Transverse colon (tissue), 4 donors: ENCODE measurements around the gene FOXP1. TPM values are rescaled to one million over a fixed set of nuclear protein-coding genes. Genes with fewer than 3 reads are reported as not detected.

Experiments
- DNase-seq: peaks from one replicate; pipeline ENCODE4 v3.0.0-alpha.2; 2019
- H3K27ac ChIP-seq, 4 donors: fragments of 200-600 bp; sonication (generic); 2 replicates each; pipeline ENCODE4 v1.5.1; 2016 to 2018; ENCODE audit warnings: inconsistent platforms in 4 of 4
- H3K27me3 ChIP-seq: fragments of 200-600 bp; sonication (generic); 2 replicates; pipeline ENCODE4 v1.5.1; 2017; ENCODE audit warnings: inconsistent platforms
- H3K36me3 ChIP-seq, 4 donors: fragments of 200-600 bp; sonication (generic); 2 replicates each; pipeline ENCODE4 v1.5.1; 2017 to 2019; ENCODE audit warnings: inconsistent platforms in 4 of 4
- H3K4me1 ChIP-seq, 4 donors: fragments of 200-600 bp; sonication (generic); 2 replicates each; pipeline ENCODE4 v1.5.1; 2017 to 2020; ENCODE audit warnings: inconsistent platforms in 4 of 4
- H3K4me3 ChIP-seq, 4 donors: fragments of 200-600 bp; sonication (generic); 1 replicate in 1 of 4; 2 replicates in 3 of 4; pipeline versions ENCODE4 v1.5.1 to v1.6.1; 2017 to 2019; ENCODE audit warnings: inconsistent platforms in 4 of 4
- H3K9me3 ChIP-seq, 2 donors: fragments of 200-600 bp; sonication (generic); 2 replicates each; pipeline ENCODE4 v1.5.1; 2017 to 2019; ENCODE audit warnings: inconsistent platforms in 2 of 2
- CTCF ChIP-seq, 5 experiments: fragments of 200-600 bp in 3 of 5; fragments of 450-650 bp in 2 of 5; sonication (generic) in 3 of 5; IDR thresholded peaks; 1 replicate in 2 of 5; 2 replicates in 3 of 5; pipeline ENCODE4 v1.5.1; 2016 to 2017; ENCODE audit warnings: antibody characterized with exemption in 5 of 5, inconsistent platforms in 3 of 5, mild to moderate bottlenecking in 2 of 5, moderate library complexity in 1 of 5
- EP300 ChIP-seq: sonication (generic); formaldehyde crosslinking; IDR thresholded peaks from one replicate; pipeline ENCODE4 v1.6.1; 2017; ENCODE audit warnings: antibody characterized with exemption, low read depth
- POLR2A ChIP-seq: fragments of 450-650 bp; IDR thresholded peaks from one replicate; pipeline ENCODE4 v1.6.1; 2016; ENCODE audit warnings: antibody characterized with exemption, mild to moderate bottlenecking, moderate library complexity
- POLR2AphosphoS5 ChIP-seq, 3 donors: sonication (generic); formaldehyde crosslinking; IDR thresholded peaks; one replicate each; pipeline ENCODE4 v1.6.1; 2016; ENCODE audit warnings: antibody characterized with exemption in 3 of 3
- WGBS, 2 donors: methylation state at CpG; one replicate each; pipeline ENCODE4 v1.1.5; 2018; ENCODE audit warnings: low coverage in 1 of 2; 5-methylcytosine and 5-hydroxymethylcytosine counted together
- in situ Hi-C, 4 donors: fragments of 200-750 bp; cut with MboI; loops; one replicate each; pipeline versions ENCODE4 v1.15.0 to v1.15.1; 2017; ENCODE audit warnings: low sequenced_read_pairs in 3 of 4, low pct_ligation_motif_present in 1 of 4, low pct_unique_long_range_greater_than_20kb in 1 of 4
- intact Hi-C: fragments of 100-400 bp; cut with DNase I; formaldehyde crosslinking; loops from one replicate; pipeline ENCODE4 v1.15.1; 2023; ENCODE audit warnings: low total_unique reads
- total RNA-seq, 4 donors: library from RNA; depleted of rRNA; stranded (reverse); fragments of >200 nt; gene quantifications; one replicate each; pipeline ENCODE4 v1.1.0, GENCODE V29; 2016

Gene FOXP1
- total RNA-seq, 4 donors from 2014 or later = 102 to 260 (median 150) TPM

- 90 to 98% methylated on average over 3 to 8 of the region's 8 CpGs for WGBS, 2 donors
- intact Hi-C loops = no loop called here
- Histone ChIP-seq H3K4me3 (no peak overlapping the region), H3K4me1 (peaks cover 3 to 11% (median 7%) of the 10 kb centered on the region in 4 donors), H3K36me3 (no peaks in the 10 kb centered on the region), H3K27ac (no peak overlapping the region), H3K9me3 (no peaks in the 10 kb centered on the region), H3K27me3 (no peaks in the 10 kb centered on the region)
- no peak for DNase-seq
- in situ Hi-C loops = no loop called here
- TF ChIP-seq POLR2AphosphoS5 (IDR thresholded peaks at IDR 0.05) (no peak), POLR2A (no peak), EP300 (no peak), CTCF (IDR thresholded peaks at IDR 0.05) (no peak)
These were observed 322.7 kb downstream of the FOXP1 start for GRCh38 chr3:71260782-71261181.

- DNase-seq = no peak
- Histone ChIP-seq H3K27ac (peak overlapping the region in 2 of 4 donors; percentile 27 to 31), H3K36me3 (no peaks in the 10 kb centered on the region), H3K4me3 (no peak overlapping the region), H3K27me3 (no peaks in the 10 kb centered on the region), H3K4me1 (peaks cover 9 to 30% (median 18%) of the 10 kb centered on the region in 4 donors), H3K9me3 (no peaks in the 10 kb centered on the region)
- 98% methylated on average over 3 of the region's 3 CpGs; no CpG with 5 or more reads in 1 of the 2 donors for WGBS, 2 donors
- intact Hi-C loops = no loop called here
- TF ChIP-seq CTCF (IDR thresholded peaks at IDR 0.05) (no peak), POLR2A (no peak), EP300 (no peak), POLR2AphosphoS5 (IDR thresholded peaks at IDR 0.05) (no peak)
- in situ Hi-C loops = no loop called here
These were observed 325.0 kb downstream of the FOXP1 start for GRCh38 chr3:71258526-71258925.

- intact Hi-C loops = no loop called here
- Histone ChIP-seq H3K27me3 (no peaks in the 10 kb centered on the region), H3K27ac (peak overlapping the region in 2 of 4 donors; percentile 27 to 31), H3K36me3 (no peaks in the 10 kb centered on the region), H3K4me1 (peaks cover 9 to 30% (median 18%) of the 10 kb centered on the region in 4 donors), H3K4me3 (no peak overlapping the region), H3K9me3 (no peaks in the 10 kb centered on the region)
- in situ Hi-C loops = no loop called here
- WGBS, 2 donors = 61 to 64% methylated on average over 1 of the region's 1 CpG
- TF ChIP-seq EP300 = no peak
- TF ChIP-seq POLR2AphosphoS5 (IDR thresholded peaks at IDR 0.05) = no peak
- TF ChIP-seq CTCF (IDR thresholded peaks at IDR 0.05) = no peak
- no peak for TF ChIP-seq POLR2A
- no peak for DNase-seq
These were observed 325.4 kb downstream of the FOXP1 start for GRCh38 chr3:71258116-71258515.

- intact Hi-C loops (no loop called here), in situ Hi-C loops (no loop called here)
- DNase-seq = no peak
- no peak for TF ChIP-seq POLR2AphosphoS5 (IDR thresholded peaks at IDR 0.05)
- no peak for TF ChIP-seq CTCF (IDR thresholded peaks at IDR 0.05)
- TF ChIP-seq POLR2A = no peak
- no peak for TF ChIP-seq EP300
- Histone ChIP-seq H3K4me3 (no peak overlapping the region), H3K36me3 (no peaks in the 10 kb centered on the region), H3K4me1 (peaks cover 9 to 30% (median 18%) of the 10 kb centered on the region in 4 donors), H3K27me3 (no peaks in the 10 kb centered on the region), H3K9me3 (no peaks in the 10 kb centered on the region), H3K27ac (peak overlapping the region in 3 of 4 donors; percentile 35 to 61 (median 58))
- WGBS, 2 donors = 84 to 86% methylated on average over 3 of the region's 3 CpGs
These were observed 328.0 kb downstream of the FOXP1 start for GRCh38 chr3:71255498-71255897.
